Activated effector memory CD4-positive, alpha-beta T cell treated with Interleukin-2 at 50 U/mL for 16 hours (primary cell): ENCODE measurements around the gene FAM149B1.

Source experiments
- DNase-seq: peaks from one replicate; pipeline ENCODE4 v3.0.0-alpha.2; 2020

Gene FAM149B1

GRCh38 chr10:73174148-73174925 lies 6.4 kb downstream of the FAM149B1 start:
- DNase-seq, result no peak

GRCh38 chr10:73182568-73182967 lies 14.6 kb downstream of the FAM149B1 start:
- no peak for DNase-seq

- no peak for DNase-seq
Measured at GRCh38 chr10:73183667-73184281, 15.9 kb downstream of the FAM149B1 start.

GRCh38 chr10:73186266-73186665 lies 18.3 kb downstream of the FAM149B1 start:
- DNase-seq, result no peak

- no peak for DNase-seq
Measured at GRCh38 chr10:73190188-73190587, 22.3 kb downstream of the FAM149B1 start.

GRCh38 chr10:73205081-73205480 lies 37.2 kb downstream of the FAM149B1 start:
- DNase-seq, result no peak

- no peak for DNase-seq
Measured at GRCh38 chr10:73205890-73206289, 38.0 kb downstream of the FAM149B1 start.

GRCh38 chr10:73206385-73206784 lies 38.5 kb downstream of the FAM149B1 start:
- DNase-seq, result no peak

- no peak for DNase-seq
Measured at GRCh38 chr10:73207883-73208282, 40.0 kb downstream of the FAM149B1 start.

GRCh38 chr10:73209705-73210104 lies 41.8 kb downstream of the FAM149B1 start:
- no peak for DNase-seq

GRCh38 chr10:73210395-73211105 lies 42.6 kb downstream of the FAM149B1 start:
- no peak for DNase-seq

- DNase-seq, result no peak
Measured at GRCh38 chr10:73211106-73211811, 43.3 kb downstream of the FAM149B1 start.

GRCh38 chr10:73215749-73216148 lies 47.8 kb downstream of the FAM149B1 start:
- DNase-seq, result no peak

- DNase-seq, result no peak
Measured at GRCh38 chr10:73217628-73218027, 49.7 kb downstream of the FAM149B1 start.

GRCh38 chr10:73218431-73219191 lies 50.7 kb downstream of the FAM149B1 start:
- no peak for DNase-seq

- DNase-seq, result no peak
Measured at GRCh38 chr10:73219384-73219783, 51.5 kb downstream of the FAM149B1 start.

GRCh38 chr10:73220989-73221388 lies 53.1 kb downstream of the FAM149B1 start:
- DNase-seq, result no peak

GRCh38 chr10:73225518-73225917 lies 57.6 kb downstream of the FAM149B1 start:
- no peak for DNase-seq

GRCh38 chr10:73226663-73227062 lies 58.7 kb downstream of the FAM149B1 start:
- DNase-seq, result no peak

GRCh38 chr10:73228247-73228646 lies 60.3 kb downstream of the FAM149B1 start:
- no peak for DNase-seq

- no peak for DNase-seq
Measured at GRCh38 chr10:73229567-73229966, 61.6 kb downstream of the FAM149B1 start.

GRCh38 chr10:73232887-73233286 lies 65.0 kb downstream of the FAM149B1 start:
- DNase-seq, result no peak

GRCh38 chr10:73233883-73234282 lies 66.0 kb downstream of the FAM149B1 start:
- no peak for DNase-seq
